ENCODE results near the gene RANBP1.
"Not testable (repeated sequence)": the region's sequence is repeated elsewhere in the genome, so short reads cannot be mapped to it uniquely, and the experiment has no call there.

Gene RANBP1

DNA sequence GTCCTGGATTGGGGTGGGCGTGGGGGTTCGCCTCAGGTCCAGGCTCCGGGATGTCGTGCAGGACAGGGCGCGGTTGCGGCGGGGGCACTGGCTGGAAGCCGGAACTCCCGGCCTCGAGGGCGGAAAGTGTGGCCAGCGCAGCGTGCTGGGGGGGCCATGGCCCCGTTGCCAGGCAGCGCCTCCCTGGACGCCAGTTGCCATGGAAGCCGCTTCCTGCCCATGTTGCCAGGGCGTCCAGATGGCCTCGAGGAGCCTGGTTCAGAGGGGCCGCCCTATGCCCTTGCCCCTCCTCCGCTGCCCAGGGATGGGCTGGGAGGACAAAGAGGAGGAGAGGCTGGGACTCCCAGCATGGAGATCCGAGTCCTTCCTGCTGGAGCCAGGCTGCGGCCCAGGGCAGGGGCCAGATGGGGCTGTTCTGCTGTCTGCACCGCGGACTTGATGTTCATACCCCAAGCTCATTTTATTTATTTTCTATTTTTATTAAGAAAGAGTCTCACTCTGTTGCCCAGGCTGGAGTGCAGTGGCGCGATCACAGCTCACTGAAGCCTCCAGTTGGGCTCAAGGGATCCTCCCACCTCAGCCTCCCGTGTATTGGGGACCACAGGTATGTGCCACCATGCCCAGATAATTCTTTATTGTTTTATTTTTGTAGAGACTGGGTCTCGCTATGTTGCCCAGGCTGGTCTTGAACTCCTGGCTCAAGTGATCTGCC, 39.6 kb downstream of the RANBP1 start:
- peak; percentile 73 for DNase-seq

- no peak for DNase-seq
Measured at GRCh38 chr22:20156042-20156389, 40.1 kb downstream of the RANBP1 start.

- DNase-seq, result peak; percentile 45
Measured at GRCh38 chr22:20156611-20157429, 40.9 kb downstream of the RANBP1 start.

DNA sequence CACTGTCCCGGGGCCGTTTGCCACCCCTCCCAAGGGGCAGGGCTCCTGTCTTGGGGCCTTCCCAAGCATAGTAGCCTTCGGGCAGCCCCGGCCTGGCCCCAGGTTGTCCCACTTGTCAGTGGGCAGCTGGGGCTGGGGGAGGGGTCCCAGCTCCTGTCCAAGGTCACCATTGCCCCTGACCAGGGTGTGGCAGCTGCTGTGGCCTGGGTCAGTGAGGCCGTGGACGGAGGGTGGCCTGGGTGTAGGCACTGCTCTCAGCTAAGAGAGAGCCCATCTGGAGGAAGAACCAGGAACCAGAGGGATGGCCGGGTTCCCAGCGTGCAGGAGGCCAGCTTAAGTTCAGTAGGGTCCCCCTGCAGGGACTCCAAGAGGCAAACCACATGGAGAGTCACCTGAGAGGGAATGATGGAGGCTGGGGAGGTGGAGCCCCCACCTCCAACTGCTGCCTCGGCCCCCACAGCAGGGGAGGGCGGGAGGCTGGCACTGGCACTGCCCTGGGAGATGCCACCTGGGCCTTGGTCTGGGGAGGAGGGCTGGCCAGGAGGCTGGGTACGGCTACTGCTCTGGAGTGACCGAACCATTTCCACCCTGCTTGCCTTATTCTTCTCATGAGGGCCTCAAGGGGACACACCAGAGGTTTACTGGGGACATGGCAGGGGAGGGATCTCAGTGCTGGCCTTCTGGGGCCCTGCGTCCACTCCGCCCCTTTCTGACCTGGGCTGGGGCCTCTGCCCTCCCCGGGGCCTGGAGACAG, 41.7 kb downstream of the RANBP1 start:
- DNase-seq, result no peak

DNA sequence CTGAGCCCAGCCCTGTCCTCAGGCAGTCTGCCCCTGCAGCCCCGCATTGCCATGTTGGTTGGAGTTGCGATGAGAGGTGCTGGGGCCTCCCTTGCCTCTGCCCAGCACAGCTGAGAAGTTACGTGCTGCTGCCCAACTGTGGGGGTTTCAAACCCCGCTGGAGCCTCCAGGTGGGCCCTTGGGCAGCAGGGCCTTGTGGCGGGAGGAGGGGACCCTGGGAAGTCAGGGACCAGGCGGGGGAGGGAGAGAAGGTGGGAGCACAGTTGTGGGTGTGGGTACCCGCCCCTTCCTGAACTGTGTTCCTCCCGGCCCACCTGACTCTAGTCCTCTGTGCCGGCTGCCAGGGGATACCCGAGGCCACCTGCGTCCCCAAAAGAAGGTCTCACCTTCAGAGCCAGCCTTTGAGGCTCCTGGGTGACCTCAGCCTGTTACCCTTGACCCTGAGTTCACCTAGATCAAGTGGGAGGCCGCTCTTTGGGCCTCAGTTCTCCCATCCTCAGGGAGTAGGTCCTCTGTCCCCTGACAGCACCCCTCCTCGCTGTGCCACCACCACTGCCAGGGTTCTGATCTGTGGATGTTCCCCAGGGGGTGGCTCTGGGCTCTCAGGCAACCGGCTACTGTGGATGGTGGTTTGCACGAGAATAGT, 42.6 kb downstream of the RANBP1 start:
- no peak for DNase-seq

DNA sequence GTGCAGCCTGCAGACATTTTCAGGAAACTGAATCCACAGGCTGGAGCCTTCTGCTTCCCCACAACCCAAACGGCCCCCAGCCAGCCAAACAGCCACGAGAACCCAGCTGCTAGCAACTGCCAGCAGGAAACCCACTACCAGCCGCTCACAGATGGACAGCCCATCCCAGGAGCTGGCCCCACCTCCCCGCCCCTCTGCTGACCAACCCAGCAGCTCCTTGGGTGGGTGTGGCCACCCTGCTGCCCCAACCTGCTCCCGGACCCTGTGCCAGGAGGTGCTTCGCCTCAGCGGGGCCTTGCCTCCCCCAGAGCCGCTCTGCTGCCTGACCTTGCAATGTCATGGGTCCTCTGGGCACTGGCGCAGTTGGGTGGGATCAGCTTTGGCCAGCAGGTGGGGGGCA, 43.2 kb downstream of the RANBP1 start:
- no peak for DNase-seq

DNA sequence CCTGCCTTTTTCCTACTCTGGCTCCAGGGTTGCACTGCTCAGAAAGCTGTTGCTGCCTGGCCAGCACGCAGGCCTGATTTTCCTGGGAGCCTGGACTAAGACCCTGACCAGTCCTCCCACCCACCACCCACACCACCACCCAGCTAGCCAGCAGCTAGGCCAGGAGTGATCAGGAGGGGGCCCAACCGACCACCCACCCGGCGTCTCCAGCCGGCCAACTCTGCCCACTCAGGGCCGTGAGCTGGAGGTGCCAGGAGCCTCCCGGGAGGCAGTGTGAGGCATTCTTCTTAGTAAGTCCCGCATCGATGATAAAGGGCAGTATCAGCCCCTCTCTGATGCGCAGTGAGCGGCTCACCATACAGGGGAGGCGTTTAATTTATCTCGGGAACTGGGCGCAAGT, 43.6 kb downstream of the RANBP1 start:
- not testable (repeated sequence) for DNase-seq

DNA sequence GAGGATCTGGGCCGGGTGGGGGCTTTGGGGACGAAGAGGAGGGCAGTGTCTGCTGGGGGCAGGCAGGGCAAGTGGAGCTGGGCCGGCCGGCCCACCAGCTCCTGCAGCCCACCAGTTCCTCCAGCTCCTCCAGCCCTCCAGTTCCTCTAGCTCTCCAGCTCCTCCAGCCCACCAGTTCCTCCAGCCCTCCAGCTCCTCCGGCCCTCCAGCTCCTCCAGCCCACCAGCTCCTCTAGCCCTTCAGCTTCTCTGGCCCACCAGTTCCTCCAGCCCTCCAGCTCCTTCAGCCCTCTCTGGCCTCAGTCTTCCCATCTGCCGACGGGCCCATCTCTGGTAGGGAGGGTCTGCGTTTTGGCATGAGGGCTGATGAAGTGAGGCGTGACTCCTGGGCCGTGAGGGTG, 44.1 kb downstream of the RANBP1 start:
- DNase-seq, result no peak

DNA sequence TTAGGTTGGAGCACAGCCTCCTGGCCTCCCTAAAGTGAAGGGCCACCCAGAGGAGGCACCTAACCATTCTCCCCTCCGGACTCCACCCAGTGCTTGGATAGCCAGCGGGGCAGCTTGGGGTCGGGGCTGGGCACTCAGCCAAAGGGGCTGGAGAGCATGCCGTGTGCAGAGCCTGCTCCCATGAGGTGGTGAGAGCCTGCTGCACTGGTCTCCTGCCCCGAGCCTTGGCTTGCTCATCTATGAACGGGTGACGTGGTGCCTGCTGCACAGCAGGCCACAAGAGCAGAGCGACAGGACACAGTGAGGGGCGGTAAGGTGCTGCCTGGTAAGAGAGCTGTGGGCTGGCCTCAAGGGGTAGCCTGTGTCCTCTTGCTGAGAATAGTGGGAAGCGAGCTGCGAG, 49.0 kb downstream of the RANBP1 start:
- no peak for DNase-seq

GRCh38 chr22:20165421-20165820, 49.5 kb downstream of the RANBP1 start:
- DNase-seq, result no peak

- DNase-seq, result no peak
Measured at GRCh38 chr22:20165913-20166312, 50.0 kb downstream of the RANBP1 start.

DNA sequence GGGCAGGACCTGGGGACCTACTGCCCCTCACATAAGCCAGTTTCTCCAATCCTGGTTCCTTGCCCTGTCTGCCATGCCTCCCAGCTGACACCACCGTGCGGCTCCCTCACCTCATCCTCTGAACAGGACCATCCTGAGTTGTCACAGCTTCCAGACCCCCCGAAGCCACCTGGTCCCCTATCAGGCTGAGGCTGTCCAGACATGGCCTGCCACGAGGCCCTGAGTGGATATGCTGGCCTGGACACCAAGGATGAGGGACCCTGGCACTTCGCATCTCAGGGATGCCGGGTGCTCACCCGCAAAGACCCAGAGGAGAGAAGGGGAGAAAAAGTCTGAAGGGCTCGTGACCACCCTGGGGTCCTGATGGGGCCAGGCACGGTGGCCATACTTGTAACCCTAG, 50.8 kb downstream of the RANBP1 start:
- no peak for DNase-seq

DNA sequence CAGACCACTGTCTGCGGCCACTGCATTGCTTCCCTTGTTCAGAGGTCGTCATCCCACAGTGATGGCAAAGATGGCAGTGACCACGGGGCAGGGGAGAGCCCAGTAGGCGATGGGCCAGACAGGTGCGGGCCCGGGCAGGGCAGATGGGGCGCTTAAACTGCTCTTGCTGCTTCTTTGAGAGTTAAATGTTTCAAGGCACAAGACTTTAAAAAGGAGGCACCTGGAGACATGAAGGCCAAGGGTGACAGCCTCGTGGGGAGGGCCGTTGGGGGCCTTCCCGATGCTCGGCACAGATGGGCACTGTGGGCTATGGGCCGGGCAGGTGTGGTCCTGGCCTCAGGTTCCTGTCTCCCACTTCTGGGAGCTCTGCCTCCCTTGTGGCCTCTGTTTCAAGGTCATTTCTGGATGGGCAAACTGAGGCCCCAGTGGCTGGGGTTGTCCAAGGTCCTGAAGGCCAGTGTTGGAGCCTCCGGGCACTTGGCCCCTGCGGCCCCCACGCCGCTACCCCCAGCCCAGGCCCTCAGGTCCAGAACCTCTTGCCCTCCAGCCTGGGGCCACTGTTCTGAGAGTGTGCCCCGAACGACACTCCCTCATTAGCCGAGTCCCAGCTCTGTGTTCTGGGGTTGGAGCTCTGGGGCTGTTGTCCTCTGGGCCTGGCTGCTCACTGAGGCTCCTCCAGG, 51.9 kb downstream of the RANBP1 start:
- no peak for DNase-seq

- DNase-seq, result no peak
Measured at GRCh38 chr22:20169253-20169822, 53.4 kb downstream of the RANBP1 start.

- no peak for DNase-seq
Measured at GRCh38 chr22:20170170-20170569, 54.3 kb downstream of the RANBP1 start.

DNA sequence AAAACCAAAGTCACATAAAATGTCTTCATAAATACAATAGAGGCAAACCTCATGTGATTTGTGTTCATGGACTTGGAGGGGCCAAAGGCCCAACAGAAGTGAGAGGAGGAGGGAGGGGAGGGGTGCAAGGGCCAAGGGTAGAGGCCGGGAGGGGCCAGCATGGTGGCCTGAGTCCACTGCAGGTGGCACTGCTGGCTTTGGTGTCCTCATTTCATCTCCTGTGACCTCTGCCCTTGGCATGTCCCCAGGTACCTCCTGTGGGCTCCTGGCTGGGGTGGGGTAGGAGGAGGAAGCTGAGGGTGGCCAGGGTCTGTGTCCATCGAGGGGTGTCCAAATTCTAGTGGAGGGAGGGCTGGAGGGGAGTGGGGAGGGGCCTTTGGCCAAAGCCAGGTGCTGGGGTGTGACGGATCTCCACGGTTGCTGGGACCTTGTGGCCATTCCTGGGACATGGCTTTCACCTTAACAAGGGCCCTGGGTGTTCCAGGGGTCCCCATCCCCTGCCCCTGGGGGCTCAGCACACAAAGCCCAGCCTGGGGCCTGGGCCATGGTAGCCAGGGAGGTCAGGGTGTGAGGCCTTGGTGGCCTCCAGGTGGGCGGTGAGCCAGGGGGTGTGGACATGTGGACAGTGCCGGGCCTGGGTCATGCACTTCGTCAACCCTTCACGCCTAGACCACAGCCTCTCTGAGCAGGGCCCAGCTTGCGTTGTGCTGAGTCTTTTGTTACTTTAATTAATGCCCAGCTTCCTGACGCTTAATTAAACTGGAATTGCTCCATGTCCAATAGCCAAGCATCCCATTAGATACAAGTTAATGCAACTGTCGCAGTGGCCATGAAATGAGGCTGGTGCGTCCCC, 55.6 kb downstream of the RANBP1 start:
- DNase-seq, result no peak

DNA sequence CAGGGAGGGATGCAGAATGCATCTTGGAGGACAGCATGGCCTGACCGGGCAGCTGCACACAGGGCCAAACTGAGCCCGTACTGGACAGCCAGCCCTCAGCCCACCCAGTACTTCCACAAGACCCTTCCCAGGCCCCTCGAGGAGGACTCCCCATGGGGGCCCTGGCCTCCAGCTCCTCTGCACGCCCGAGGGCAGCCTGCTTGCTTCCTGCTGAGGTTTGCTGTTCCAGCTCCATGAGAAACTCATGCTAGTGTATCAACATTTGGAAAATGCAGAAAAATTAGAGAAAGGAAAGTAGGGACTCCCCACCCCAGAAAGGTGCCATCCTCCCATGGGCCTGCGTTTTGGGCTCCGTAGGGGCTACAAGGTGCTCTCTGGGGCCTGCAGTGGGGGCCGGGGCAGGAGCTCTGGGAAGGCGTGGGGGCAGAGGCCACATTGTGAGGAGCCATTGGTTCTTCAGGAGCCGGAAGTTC, 56.3 kb downstream of the RANBP1 start:
- DNase-seq, result no peak

DNA sequence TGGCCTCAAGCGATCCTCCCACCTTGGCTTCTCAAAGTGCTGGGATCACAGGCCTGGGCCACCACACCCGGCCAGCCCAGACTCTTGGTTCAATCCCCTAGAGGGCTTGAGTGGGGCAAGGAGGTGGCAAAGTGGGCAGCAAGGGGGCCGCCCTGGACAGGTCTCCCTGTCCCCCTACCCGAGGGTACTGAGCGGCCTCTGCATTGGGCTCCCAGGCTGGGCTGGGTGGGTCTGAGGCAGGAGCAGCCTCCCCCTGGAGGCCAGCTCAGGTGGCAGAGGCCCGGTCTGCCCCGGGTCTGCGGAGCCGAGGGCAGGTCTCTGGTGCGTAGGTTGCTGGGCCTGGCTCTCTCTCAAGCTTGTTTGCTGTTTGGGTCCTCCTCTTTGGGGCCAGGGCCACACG, 57.3 kb downstream of the RANBP1 start:
- no peak for DNase-seq

DNA sequence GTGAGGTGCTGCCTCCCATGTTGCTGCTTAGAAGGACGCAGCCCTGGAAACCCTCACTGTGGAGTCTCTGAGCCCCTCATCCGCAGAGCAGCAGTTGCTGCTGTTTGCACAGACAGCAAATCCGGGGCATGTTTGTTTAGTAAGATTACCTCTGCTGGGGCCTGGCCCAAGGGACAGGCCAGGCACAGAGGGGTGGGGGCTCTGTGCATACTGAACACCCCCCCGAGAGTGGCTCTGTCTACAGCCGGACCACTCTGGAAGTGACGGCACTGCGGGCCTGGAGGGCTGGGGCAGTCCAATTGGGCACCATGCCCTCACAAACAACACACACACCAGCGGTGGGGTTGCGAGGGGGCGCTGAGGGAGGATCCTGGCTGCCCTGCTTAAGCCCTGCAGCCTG, 57.9 kb downstream of the RANBP1 start:
- DNase-seq, result no peak

DNA sequence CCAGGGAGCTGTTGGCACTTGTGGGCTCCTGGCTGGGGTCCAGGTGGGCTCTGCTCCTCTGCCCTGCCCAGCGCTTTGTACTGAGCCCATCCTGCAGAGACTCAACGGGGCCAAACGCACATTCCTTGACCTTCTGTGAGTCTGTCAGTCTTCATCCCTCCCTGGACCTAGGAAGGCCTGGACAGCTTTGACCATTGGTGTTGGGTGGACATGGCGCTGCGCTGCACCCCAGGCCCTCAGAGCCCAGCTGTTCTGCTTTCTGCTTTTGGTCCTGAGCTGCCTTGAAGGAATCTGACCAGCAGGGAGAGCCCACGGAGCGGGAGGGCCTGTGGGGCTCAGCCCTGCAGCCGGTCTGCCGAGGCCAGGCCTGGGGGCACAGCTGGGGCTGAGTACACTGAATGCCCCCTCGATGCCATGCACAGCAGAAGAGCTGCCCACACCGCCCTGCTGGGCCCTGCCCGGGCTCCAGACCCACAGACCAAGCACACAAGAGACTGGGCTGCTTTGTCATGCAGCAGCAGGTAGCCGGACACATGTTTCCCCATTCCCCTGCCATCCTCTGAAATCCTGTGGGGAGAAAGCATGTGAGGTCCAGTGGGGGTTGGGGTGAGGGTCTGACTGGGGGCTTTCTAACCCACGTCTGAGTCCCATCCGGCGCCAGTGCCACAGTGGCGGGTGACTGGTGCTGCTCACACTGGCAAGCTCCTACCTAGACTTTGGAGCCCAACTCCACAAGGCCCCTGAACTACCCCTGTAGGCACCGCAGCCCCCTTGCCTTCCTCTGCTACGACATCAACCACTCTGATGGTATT, 59.1 kb downstream of the RANBP1 start:
- DNase-seq, result no peak

GRCh38 chr22:20175597-20175900, 59.6 kb downstream of the RANBP1 start:
- DNase-seq, result no peak

Measured in NCI-H510A treated with DMSO at 0.1 percent for 48 hours (cell line).